HUDEP-2 (cell line): Measurements from ENCODE around the gene FASLG.
"Not testable (repeated sequence)": the region's sequence is repeated elsewhere in the genome, so short reads cannot be mapped to it uniquely, and the experiment has no call there.

ENCODE experiments used
- DNase-seq, 76 experiments: peaks; one replicate each; lab custom pipeline; 2025; ENCODE audit not compliant: unreplicated experiment in 76 of 76; lab: John Stamatoyannopoulos, UW

Gene FASLG, protein sequence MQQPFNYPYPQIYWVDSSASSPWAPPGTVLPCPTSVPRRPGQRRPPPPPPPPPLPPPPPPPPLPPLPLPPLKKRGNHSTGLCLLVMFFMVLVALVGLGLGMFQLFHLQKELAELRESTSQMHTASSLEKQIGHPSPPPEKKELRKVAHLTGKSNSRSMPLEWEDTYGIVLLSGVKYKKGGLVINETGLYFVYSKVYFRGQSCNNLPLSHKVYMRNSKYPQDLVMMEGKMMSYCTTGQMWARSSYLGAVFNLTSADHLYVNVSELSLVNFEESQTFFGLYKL

DNA sequence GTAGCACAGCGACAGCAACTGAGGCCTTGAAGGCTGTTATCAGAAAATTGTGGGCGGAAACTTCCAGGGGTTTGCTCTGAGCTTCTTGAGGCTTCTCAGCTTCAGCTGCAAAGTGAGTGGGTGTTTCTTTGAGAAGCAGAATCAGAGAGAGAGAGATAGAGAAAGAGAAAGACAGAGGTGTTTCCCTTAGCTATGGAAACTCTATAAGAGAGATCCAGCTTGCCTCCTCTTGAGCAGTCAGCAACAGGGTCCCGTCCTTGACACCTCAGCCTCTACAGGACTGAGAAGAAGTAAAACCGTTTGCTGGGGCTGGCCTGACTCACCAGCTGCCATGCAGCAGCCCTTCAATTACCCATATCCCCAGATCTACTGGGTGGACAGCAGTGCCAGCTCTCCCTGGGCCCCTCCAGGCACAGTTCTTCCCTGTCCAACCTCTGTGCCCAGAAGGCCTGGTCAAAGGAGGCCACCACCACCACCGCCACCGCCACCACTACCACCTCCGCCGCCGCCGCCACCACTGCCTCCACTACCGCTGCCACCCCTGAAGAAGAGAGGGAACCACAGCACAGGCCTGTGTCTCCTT is at the start of gene FASLG:
Gene FASLG (plus strand): TSS at position 233 of the 583 bp plus-strand sequence. CDS start 99 bp downstream, at position 332.
- DNase-seq = peak in 3 of 76 experiments; percentile 1 to 32 (median 19)

DNA sequence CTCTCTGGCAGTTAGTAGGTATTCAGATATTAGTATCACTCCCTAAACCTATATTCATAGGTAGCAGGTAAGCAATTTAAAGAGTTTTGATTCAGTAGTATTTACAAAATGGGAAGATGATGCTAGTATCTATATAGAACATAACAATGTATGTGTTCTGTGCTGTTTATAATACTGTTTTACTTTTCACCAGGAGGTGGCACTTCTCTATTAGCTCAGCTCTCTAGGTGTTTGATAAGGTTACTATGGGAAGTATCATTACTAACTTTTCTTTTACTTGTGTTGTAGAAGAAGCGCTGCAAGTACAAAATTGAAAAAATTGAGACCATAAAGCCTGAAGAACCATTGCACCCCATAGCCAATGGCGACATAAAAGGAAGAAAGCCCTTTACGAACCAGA is 49.4 kb upstream of the FASLG start:
- peak in 1 of 76 experiments; percentile 14 for DNase-seq

DNA sequence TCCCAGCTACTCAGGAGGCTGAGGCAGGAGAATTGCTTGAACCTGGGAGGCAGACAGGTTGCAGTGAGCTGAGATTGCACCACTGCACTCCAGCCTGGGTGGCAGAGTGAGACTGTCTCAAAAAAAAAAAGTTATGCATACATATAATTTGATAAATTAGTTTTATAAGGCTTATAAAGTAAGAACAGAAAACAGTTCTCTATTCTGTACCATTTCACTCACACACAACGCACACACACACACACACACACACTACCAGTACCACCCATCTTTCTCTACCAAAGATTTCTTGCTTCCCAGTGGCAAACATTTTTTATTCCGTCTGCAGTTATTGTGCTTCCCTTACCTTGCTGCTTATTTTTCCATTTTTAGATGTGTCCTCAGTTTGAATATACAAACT is 46.4 kb upstream of the FASLG start:
- no peak for DNase-seq

DNA sequence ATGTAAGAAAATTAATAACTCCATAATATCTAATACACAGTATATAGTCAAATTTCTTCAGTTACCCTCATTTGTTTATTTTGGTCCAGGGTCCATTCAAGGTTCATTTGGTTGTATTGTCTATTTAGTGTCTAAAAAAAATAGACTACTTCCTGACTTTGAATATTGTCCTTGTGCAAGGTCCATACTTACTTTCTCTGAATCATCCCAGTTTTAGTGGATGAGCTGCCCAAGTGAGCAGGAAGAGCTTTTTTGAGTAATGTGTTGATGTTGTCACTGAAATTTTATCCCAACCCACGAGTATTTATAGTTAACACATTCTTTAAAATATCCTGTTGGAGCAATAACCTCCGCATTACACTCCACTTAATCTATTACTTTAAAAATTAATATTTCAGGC is 45.6 kb upstream of the FASLG start:
- no peak for DNase-seq

DNA sequence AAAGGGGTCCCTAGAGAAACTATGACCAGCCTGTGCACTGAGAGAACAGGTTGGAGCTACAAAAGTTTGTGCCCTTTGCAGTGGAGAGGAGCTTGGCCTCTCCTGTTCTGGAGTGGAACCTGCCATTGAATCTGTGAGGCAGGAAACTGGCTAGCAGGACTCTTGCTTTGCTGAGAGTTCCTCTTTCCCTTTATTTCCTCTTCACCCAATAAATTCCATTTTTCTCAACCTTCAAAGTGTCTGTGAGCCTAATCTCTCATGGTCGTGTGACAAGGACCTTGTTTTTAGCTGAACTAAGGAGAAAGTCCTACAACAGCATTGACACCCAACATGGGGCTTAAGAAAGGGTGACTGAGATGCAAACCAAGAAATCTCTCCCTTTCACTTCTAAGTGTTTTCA is 42.7 kb upstream of the FASLG start:
- no peak for DNase-seq

DNA sequence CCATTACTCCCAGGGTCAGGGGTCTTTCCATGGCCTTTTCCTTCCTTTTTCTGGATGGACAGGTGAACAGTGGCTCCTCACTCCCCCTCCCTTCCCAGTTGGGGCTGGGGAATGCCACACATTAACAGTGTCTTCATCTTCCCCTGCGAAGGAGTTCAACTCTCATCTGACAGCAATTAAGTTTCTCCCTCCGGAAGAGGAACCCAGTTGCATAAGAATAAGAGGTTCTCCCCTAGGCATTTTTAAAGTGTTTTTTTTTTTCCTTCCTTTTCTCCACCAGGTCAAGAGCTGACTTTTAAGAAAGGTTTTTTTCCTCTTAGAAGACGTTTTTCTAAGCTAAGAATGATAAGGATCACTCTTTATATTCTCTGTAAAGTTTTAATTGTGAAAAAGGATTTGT is 42.3 kb upstream of the FASLG start:
- DNase-seq = no peak

DNA sequence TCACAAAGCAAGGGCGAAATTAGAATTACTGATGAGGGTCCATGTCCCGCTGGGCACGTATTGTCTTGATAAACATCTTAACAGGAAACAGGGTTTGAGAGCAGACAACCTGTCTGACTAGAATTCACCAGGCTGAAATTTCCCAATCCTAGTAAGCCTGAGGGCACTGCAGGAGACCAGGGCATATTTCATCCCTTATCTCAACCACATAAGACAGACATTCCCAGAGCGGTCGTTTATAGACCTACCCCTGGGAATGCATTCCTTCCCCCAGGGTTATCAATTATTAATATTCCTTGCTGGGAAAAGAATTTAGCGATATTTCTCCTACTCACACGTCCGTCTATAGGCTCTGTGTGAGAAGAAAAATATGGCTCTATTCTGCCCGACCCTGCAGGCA is 38.3 kb upstream of the FASLG start:
- DNase-seq = not testable (repeated sequence)

DNA sequence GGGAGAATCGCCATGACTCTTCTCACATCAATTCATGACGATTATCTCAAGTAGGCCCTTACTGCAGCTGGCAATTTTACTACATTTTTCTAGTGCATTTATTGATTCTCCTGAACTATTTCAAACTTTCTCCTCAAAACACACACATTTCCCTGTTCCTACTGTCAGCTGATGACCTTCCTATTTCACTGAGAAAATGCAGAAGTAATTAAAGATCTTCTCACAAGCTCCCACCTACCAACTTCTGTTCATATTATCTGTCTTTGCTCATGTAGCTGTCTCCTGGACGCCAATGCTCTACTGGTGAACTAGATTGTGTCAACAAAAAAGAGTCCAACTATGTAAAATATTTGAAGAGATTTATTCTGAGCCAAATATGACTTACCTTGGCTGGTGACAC is 36.4 kb upstream of the FASLG start:
- no peak for DNase-seq

DNA sequence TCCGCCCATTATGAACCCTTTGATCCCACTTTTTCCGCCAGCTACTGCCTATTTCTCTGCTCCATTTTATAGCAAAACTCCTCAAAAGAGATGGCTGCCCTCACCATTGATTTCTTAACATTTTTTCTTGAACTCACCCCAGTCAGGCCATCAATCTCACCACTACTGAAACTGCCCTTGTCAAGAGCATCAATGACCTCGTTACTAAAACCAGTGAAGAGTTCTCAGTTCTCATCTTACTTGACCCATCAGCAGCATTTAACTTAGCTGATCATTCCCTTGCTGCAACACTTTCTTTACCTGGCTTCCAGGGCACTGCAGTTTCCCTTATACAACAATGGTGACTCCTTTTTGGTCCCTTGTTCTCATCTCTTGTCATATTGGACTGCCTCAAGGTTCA is 35.2 kb upstream of the FASLG start:
- DNase-seq = no peak

DNA sequence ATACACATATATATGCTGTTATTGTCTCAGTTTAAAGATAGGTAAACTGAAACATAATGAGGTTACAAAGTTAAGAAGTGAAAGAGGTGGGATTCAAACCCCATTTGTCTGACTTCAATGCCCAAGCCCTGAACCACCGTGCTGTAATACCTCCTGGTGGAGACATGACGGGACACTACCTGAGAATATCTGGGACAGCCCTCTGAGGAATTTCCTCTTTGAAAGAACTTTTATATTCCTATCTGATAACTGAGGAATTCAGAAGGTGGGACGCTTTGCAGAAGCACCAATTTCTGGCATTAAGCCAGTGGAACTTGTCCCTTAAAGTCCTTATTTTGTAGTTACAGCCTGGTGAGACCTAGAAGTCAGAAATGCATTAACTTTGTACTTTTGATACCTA is 32.1 kb upstream of the FASLG start:
- no peak for DNase-seq

DNA sequence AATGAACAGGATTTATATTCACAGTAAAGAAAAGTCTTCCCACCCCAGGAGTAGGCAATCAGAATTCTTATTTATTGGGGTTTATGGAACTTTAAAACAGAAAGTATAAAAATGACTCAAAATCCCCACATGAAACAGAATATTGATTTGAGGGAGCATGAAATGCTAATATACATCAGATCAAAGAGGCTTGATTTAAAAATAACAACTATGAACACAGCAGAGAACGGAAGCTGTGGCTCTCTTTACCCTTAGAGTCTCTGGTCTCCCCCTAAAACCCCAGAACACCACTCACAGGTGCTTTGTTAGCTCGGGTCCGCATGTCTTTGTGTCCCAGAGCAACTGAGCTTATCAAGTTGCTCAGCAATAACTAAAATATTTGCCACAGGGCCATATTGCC is 31.2 kb upstream of the FASLG start:
- no peak for DNase-seq

DNA sequence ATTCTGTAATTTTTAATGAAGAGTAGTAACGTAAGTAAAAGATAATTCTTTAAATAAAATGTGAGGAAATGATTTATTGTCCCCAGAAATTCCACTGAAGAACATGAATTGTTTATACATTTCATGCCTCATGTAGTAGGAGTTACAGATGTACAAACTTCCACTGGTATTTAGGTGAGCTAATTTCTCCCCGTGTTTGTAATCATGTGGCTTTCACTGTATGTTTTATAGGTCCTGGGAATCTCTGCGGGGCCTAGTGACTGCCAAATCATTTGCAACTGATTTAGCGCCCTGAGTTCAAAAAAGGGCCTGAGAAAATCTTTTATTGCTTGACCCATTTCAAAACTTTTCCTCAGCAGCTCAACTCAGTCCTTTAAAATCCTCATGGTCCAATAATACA is 30.5 kb upstream of the FASLG start:
- no peak for DNase-seq

DNA sequence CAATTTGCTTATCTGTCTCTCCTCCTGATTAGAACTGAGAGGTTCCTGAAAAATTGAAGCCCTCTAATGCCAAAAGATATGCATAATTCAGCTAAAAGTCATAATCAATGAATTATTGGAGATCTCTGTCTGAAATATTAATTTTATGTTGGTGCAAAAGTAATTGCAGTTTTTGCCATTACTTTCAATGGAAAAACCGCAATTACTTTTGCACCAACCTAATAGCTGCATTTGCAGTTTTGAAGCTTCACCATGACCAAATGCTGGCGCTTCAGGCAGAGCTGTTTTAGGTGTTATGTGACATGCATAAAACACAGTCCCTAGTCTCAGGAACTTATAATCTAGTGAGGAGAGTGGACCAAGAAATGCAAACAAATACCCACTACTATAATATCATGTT is 29.7 kb upstream of the FASLG start:
- DNase-seq = no peak

DNA sequence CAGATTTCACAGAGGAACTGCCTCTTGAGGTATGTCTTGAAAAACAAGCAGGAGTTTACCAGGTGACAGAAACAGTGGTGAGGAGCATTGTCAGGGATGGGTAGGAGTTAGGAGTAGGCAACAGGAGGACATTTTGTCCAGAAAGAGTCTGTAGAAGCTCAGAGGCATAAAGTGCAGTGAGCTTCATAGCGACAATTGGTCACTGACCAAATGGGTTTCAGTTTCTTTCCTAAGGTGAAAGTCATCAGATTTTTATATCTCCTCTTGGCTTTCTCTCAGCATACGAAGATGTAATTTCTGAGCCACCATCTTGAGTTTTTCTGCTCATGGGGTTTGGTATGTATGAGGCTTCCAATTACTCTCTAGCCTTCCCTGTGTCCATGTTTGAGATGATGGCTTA is 29.3 kb upstream of the FASLG start:
- DNase-seq = no peak

DNA sequence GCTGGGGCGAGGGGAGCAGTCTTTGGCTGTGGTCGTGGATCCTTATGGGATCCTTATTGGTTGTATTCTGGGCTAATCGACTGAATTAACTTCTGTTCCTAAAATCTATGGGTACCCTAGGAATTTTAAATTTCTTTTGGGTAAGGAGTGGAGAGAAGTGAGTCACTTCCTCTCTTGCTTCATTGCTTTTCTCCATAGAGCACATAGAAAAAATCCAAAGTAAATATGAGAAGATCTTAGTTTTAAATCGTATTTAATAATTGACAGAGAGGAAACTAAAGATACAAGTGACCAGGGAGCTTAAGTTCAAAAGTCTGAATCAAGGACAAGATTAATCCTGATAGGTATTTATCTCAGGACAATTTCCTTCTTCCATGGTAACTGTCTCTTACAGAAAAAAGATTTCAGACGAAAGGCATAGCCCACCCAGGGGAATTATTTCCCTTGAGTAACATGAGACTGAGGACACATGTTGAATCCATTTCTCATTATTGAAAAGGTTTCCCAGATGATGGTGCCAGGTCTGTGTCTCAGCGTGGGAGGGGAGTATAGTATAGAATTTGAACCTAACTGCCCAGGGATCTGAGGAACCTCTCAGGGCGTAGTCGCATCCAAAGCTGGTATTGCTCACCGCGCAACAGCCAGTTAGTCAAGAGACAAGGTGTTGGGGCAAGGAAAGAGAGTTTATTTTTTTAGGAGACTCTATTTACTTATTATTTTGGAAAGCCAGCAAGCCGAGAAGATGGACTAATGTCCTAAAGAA is 28.7 kb upstream of the FASLG start:
- no peak for DNase-seq

DNA sequence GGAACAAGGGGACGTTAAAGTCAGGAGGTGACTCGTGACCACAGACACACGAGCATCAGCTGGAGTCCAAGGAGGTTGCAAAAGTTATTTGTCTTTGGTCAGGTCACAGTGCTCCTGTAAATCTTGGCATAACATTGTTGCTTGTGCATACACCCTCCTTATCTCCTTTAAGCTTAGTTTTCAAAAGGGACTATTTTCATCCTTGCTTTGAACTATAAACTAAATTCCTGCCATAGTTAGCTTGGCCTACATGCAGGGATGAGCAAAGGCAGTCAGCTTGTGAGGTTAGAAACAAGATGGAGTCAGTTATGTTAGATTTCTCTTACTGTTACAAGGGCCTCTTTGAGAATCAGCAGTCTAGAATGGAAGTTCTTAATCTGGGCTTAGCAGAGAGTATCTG is 28.0 kb upstream of the FASLG start:
- DNase-seq = no peak

DNA sequence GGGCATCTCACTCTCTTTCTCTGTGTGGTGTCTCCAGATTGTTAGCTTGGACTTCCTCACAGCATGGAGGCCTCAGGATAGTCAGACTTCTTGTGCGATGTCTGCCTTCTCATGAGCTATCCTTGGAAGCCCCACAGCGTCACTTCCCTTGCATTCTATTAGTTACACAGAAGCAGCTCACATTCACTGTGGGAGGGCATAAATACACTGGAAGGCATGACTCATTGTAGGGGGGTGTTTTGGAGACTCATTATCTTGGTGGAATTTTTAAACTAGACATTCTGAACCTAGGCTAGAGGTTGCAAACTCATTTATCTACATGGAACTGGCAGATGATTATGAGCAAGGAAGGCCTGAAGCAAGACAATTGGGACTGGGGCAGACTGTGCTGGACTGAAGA is 21.4 kb upstream of the FASLG start:
- DNase-seq = peak in 4 of 76 experiments; percentile 11 to 35 (median 24)

DNA sequence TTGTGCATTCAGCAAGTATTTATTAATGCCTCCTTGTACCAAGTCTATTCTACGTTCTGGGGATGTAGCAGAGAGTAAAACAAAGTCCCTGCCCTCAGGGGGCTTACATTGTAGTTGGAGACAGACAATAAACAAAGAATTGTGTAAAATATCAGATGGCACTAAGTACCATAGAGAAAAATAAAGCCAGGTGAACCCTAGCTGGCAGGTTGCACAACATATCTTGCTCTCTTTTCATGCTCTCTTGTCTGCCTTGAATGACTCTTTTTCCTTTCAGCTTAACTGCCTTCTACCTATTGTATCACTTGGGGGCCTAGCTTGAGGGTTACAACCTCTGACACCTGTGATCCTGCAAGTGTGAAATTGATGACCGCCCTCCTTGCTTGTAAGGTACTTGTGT is 20.7 kb upstream of the FASLG start:
- no peak for DNase-seq

DNA sequence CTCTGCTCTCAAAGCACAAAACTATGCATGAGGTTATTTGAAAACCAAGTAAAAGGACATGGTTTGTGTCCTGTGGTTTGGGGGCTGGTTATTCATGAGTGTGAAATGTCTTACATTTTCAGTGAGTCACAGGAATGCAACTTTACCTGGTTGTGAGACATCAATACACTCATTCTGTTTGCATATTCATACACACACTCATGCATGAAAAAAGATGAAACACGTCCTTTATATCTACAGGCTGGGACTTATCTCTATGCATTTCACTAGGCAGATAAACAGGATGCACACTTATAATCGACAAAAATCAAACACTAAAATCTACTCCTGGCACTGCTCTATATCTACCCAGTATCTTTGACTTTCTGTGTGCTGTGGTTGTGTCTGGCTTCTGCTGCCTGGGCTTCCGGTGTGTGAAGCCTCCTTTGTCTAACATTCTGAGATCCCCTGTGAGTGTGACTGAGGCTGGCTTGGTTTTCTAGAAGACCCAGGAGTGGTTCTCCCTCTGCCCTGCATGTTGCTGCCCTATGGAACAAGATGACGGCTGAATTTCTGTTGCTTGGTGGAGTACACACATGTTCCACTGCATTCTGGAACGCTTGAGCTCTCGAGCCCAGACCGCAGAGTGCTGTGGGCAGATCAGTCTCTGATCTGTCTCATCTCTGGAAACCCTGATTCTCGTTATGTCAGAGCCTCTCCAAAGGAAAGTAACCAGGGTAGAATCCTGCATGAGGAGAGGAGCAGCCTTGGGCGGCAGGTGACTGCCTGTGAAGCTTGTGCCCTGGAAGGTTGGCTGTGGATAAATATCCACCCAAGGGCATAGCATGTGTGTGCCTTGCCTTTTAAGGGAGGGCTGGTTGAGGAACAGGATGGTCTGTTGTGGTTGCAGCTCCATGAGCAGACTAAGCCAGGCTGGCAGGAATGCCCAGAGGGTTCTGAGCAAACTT is 19.7 kb upstream of the FASLG start:
- DNase-seq = no peak

DNA sequence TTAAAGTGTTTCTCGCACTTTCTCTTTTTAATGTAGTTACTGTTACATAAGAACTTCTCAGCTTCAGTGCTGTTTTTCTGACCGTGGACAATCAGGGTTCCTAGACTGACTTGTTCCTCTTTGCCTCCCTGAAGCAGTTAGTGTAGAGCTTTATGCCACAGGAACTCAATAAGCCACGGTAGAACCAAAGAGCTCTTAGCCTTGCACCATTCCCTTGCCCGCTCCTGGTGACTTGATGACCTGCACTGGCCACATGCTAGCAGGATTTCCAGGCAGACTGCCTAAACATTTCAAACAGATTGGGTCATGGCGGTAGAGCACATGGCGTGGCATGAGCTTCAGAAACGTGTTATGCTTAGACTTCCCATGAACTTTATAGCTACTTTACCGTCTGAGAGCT is 18.8 kb upstream of the FASLG start:
- no peak for DNase-seq

DNA sequence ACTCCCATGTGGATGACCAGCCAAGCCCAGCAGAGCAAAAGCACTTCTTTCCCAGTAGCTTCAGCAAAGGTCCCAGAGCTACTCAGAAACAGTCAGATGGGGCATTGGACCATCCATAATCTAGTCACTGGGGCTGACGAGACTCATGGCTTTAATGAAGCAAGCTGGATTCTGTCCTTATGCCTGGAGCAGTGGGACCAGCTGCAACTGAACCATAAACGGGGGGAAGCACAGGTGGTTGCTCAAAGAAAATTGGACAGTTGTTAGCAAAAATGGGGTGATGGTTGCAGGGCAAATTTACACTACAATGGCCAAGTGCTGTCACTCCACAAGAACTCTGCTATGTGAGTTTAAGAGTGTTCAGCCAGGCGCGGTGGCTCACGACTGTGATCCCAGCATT is 17.4 kb upstream of the FASLG start:
- DNase-seq = no peak
